DOHH2 (cell line): Measurements from ENCODE around the gene TXNL1.

Source experiments
- H3F3A ChIP-seq: fragments of 200-600 bp; sonication (generic), shearing (Covaris generic); 2 replicates; pipeline ENCODE4 v1.6.0; 2016; ENCODE audit warnings: antibody characterized with exemption, mild to moderate bottlenecking; ENCODE audit not compliant: control insufficient read depth, insufficient read depth
- H3K27ac ChIP-seq: fragments of 200-600 bp; sonication (generic); 2 replicates; pipeline ENCODE4 v1.5.1; 2014; ENCODE audit warnings: low read depth, mild to moderate bottlenecking, low read length, moderate library complexity
- H3K27me3 ChIP-seq: fragments of 200-600 bp; sonication (generic); 2 replicates; pipeline ENCODE4 v1.6.1; 2014; ENCODE audit warnings: mild to moderate bottlenecking, low read length, mixed read lengths; ENCODE audit not compliant: control insufficient read depth
- H3K36me3 ChIP-seq: fragments of 200-600 bp; sonication (generic); 2 replicates; pipeline ENCODE4 v1.6.1; 2014; ENCODE audit warnings: mild to moderate bottlenecking, low read length, moderate library complexity, mixed read lengths; ENCODE audit not compliant: control insufficient read depth
- H3K4me1 ChIP-seq: fragments of 200-600 bp; sonication (generic); 2 replicates; pipeline ENCODE4 v1.6.1; 2014; ENCODE audit warnings: mild to moderate bottlenecking, low read length, mixed read lengths; ENCODE audit not compliant: control insufficient read depth
- H3K4me2 ChIP-seq: fragments of 200-600 bp; sonication (generic); 2 replicates; pipeline ENCODE4 v1.6.0; 2014; ENCODE audit warnings: mild to moderate bottlenecking, low read length, moderate library complexity
- H3K4me3 ChIP-seq: fragments of 200-600 bp; sonication (generic); 2 replicates; pipeline ENCODE4 v1.5.1; 2014; ENCODE audit warnings: mild to moderate bottlenecking, low read length, mixed read lengths
- H3K79me2 ChIP-seq: fragments of 200-600 bp; sonication (generic); 2 replicates; pipeline ENCODE4 v1.6.1; 2014; ENCODE audit warnings: mild to moderate bottlenecking, low read length, mixed read lengths; ENCODE audit not compliant: control insufficient read depth
- H3K9me2 ChIP-seq: fragments of 200-600 bp; sonication (generic); replicated peaks from 2 replicates; pipeline ENCODE4 v1.6.1; 2014; ENCODE audit warnings: mild to moderate bottlenecking, low read length, mixed read lengths; ENCODE audit not compliant: control insufficient read depth
- H3K9me3 ChIP-seq: fragments of 200-600 bp; sonication (generic); 2 replicates; pipeline ENCODE4 v1.6.1; 2014; ENCODE audit warnings: antibody characterized with exemption, low read length, mixed read lengths; ENCODE audit not compliant: control insufficient read depth, insufficient read depth
- H4K20me1 ChIP-seq: fragments of 200-600 bp; sonication (generic); 2 replicates; pipeline ENCODE4 v1.6.0; 2014; ENCODE audit warnings: low read depth, mild to moderate bottlenecking, antibody characterized with exemption, low read length, moderate library complexity; ENCODE audit not compliant: control insufficient read depth, insufficient read depth
- EZH2phosphoT487 ChIP-seq: fragments of 200-600 bp; sonication (generic); IDR thresholded peaks from 2 replicates; pipeline ENCODE4 v1.6.1; 2017; ENCODE audit warnings: borderline replicate concordance, mild to moderate bottlenecking, antibody characterized with exemption, low read length, moderate library complexity, mixed read lengths
- TF ChIP-seq, protein P1 (sequence below): fragments of 200-600 bp; sonication (generic); IDR thresholded peaks from one replicate; pipeline ENCODE4 v1.5.1; 2014; ENCODE audit warnings: antibody characterized with exemption, mild to moderate bottlenecking, low read depth, low read length; ENCODE audit not compliant: poor library complexity, severe bottlenecking

The TXNL1 gene

DNA sequence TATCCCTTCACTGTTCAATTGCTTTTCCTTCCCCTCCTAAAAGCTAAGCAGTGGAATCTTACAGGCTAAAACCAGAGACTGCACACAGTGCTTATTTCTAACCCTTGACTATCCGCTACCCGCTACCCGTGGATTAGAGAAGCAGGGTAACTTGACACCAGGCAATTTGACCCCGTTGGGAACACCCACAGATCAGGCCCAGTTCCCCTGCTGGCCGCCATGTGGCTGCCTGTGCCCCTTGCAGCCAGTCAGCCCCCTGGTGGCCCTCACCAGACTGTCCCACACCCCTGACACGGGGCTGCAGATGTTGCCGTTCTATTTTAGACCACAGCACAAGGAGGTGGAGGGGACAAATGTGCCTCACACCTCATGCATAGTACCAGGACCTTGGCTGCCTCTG is 74.8 kb downstream of the TXNL1 start:
- H3K9me3 ChIP-seq, result no peaks in the 10 kb centered on the region
- H3K4me2 ChIP-seq, result no peak overlapping the region
- no peaks in the 10 kb centered on the region for H3F3A ChIP-seq
- H3K79me2 ChIP-seq, result no peaks in the 10 kb centered on the region
- H3K9me2 ChIP-seq, result no peaks in the 10 kb centered on the region
- TF ChIP-seq EZH2phosphoT487, result no peak
- TF ChIP-seq, protein P1, sequence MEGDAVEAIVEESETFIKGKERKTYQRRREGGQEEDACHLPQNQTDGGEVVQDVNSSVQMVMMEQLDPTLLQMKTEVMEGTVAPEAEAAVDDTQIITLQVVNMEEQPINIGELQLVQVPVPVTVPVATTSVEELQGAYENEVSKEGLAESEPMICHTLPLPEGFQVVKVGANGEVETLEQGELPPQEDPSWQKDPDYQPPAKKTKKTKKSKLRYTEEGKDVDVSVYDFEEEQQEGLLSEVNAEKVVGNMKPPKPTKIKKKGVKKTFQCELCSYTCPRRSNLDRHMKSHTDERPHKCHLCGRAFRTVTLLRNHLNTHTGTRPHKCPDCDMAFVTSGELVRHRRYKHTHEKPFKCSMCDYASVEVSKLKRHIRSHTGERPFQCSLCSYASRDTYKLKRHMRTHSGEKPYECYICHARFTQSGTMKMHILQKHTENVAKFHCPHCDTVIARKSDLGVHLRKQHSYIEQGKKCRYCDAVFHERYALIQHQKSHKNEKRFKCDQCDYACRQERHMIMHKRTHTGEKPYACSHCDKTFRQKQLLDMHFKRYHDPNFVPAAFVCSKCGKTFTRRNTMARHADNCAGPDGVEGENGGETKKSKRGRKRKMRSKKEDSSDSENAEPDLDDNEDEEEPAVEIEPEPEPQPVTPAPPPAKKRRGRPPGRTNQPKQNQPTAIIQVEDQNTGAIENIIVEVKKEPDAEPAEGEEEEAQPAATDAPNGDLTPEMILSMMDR, result peak; percentile 48
- no peaks in the 10 kb centered on the region for H3K27me3 ChIP-seq
- no peak overlapping the region for H3K4me3 ChIP-seq
- H3K36me3 ChIP-seq, result no peaks in the 10 kb centered on the region
- no peaks in the 10 kb centered on the region for H3K4me1 ChIP-seq
- no peaks in the 10 kb centered on the region for H4K20me1 ChIP-seq
- H3K27ac ChIP-seq, result no peak overlapping the region

DNA sequence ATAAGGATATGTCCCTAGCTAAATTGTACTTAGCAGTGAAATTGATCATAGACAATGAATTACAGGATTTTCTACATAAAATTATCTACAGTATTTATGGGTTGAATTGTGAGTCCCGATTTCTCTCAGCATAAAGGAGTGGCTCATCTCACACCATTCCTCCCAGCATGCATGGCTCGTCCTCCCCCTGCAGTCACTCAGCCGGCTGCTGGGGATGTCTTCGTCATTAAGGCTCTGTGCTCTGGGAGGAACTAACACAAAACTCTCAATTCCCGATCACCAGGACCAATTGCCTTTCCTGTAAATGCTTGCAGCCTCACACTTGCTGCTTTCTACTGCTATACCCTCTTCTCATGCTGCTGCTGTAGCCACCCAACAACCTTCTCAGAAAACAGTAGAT is 75.9 kb downstream of the TXNL1 start:
- Histone ChIP-seq H3K9me3 (no peaks in the 10 kb centered on the region), H3K27ac (no peak overlapping the region), H3F3A (no peaks in the 10 kb centered on the region), H3K4me3 (no peak overlapping the region), H3K79me2 (no peaks in the 10 kb centered on the region), H3K27me3 (no peaks in the 10 kb centered on the region), H3K4me2 (no peak overlapping the region), H3K4me1 (no peaks in the 10 kb centered on the region), H4K20me1 (no peaks in the 10 kb centered on the region), H3K9me2 (no peaks in the 10 kb centered on the region), H3K36me3 (no peaks in the 10 kb centered on the region)
- TF ChIP-seq EZH2phosphoT487, result no peak
- TF ChIP-seq, protein P1, result no peak

DNA sequence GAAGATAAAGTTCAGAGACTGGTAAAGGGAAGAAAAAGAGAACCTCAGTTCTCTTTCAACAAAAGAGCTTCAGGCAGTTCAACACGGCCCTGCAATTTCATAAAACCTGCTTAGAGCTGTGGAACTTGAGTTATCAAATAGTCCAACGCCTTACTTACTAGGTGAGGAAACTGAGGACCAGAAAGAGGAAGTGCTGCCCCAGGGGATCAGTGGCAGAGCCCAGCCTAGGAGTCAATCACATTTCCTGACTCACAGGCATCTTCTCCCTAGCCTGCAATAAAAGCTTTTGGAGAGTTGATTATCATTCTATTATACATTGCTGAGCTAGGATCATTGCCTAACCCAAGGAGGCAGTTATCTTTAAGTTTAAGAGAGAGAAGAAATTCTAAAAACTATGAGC is 77.4 kb downstream of the TXNL1 start:
- Histone ChIP-seq H3K9me3 (no peaks in the 10 kb centered on the region), H3K36me3 (no peaks in the 10 kb centered on the region), H3K27ac (no peak overlapping the region), H3F3A (no peaks in the 10 kb centered on the region), H3K4me2 (no peak overlapping the region), H3K4me3 (no peak overlapping the region), H3K9me2 (no peaks in the 10 kb centered on the region), H3K79me2 (no peaks in the 10 kb centered on the region), H3K4me1 (no peaks in the 10 kb centered on the region), H3K27me3 (no peaks in the 10 kb centered on the region), H4K20me1 (no peaks in the 10 kb centered on the region)
- TF ChIP-seq, protein P1, result no peak
- TF ChIP-seq EZH2phosphoT487, result no peak

DNA sequence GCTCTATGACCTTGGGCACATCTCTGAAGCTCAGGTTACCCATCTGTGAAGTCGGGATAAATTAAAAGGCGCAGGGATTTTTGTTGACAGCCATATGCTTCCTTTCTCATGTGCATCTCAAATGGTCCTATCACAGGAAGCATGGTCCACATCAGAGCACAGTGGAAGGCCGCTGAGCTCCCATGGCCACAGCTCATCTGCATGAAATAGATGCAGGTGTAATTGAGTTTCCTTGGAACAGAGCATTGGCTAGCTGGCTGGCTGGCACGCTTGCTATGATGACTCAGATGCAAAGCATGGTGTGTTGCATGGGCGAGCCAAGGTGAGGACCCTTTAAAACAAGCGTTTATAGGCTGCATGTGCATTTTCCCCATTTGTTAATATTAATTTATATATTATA is 79.3 kb downstream of the TXNL1 start:
- Histone ChIP-seq H3K27ac (no peak overlapping the region), H3K36me3 (no peaks in the 10 kb centered on the region), H3K27me3 (no peaks in the 10 kb centered on the region), H3K79me2 (no peaks in the 10 kb centered on the region), H3K9me2 (no peaks in the 10 kb centered on the region), H3K4me3 (no peak overlapping the region), H4K20me1 (no peaks in the 10 kb centered on the region), H3K4me1 (no peaks in the 10 kb centered on the region), H3F3A (no peaks in the 10 kb centered on the region), H3K4me2 (no peak overlapping the region), H3K9me3 (no peaks in the 10 kb centered on the region)
- TF ChIP-seq, protein P1, result no peak
- no peak for TF ChIP-seq EZH2phosphoT487
